Measurements from ENCODE around the gene SEC24B. TPM values are rescaled to one million over a fixed set of nuclear protein-coding genes. Genes with fewer than 3 reads are reported as not detected.

The SEC24B gene
- total RNA-seq, 2 donors from 2014 or later = 27.2 to 39.1 TPM

DNA sequence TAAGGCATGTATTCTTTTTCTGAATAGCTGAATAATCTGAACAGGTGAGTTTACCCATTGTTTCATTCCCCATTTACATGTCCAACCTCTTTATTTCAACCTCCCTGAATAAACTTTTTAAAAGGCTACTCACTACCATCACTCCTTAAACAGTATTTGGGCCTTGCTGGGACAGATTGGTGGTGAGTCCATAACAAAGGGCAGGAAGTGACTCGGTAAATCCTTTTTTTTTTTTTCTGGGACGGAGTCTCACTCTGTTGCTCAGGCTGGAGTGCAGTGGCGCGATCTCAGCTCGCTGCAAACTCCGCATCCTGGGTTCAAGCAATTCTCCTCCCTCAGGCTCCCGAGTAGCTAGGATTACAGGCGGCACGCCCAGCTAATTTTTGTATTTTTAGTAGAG is 23.4 kb upstream of the SEC24B start:
- no peak overlapping the region for H3K4me3 ChIP-seq
- no peaks in the 10 kb centered on the region for H3K9me3 ChIP-seq
- no peaks in the 10 kb centered on the region for H3K27me3 ChIP-seq (replicated peaks; ENCODE audit: insufficient read depth)
- no peak overlapping the region for H3K27ac ChIP-seq
- H3K36me3 ChIP-seq = no peaks in the 10 kb centered on the region
- ATAC-seq (ENCODE audit: insufficient number of reproducible peaks, low FRiP score, low read depth) (no peak), DNase-seq (ENCODE audit: low spot score) (no peak)
- TF ChIP-seq, protein P1, sequence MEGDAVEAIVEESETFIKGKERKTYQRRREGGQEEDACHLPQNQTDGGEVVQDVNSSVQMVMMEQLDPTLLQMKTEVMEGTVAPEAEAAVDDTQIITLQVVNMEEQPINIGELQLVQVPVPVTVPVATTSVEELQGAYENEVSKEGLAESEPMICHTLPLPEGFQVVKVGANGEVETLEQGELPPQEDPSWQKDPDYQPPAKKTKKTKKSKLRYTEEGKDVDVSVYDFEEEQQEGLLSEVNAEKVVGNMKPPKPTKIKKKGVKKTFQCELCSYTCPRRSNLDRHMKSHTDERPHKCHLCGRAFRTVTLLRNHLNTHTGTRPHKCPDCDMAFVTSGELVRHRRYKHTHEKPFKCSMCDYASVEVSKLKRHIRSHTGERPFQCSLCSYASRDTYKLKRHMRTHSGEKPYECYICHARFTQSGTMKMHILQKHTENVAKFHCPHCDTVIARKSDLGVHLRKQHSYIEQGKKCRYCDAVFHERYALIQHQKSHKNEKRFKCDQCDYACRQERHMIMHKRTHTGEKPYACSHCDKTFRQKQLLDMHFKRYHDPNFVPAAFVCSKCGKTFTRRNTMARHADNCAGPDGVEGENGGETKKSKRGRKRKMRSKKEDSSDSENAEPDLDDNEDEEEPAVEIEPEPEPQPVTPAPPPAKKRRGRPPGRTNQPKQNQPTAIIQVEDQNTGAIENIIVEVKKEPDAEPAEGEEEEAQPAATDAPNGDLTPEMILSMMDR (IDR thresholded peaks at IDR 0.05) = no peak
- no peaks in the 10 kb centered on the region for H3K4me1 ChIP-seq (ENCODE audit: control insufficient read depth in 1 of 2, low read depth in 2 of 2)

GRCh38 chr4:109410776-109411175 is 22.8 kb upstream of the SEC24B start:
- H3K4me3 ChIP-seq = no peak overlapping the region
- no peaks in the 10 kb centered on the region for H3K27me3 ChIP-seq (replicated peaks; ENCODE audit: insufficient read depth)
- H3K36me3 ChIP-seq = no peaks in the 10 kb centered on the region
- no peaks in the 10 kb centered on the region for H3K4me1 ChIP-seq (ENCODE audit: control insufficient read depth in 1 of 2, low read depth in 2 of 2)
- ATAC-seq (ENCODE audit: insufficient number of reproducible peaks, low FRiP score, low read depth) (no peak), DNase-seq (ENCODE audit: low spot score) (no peak)
- H3K9me3 ChIP-seq = no peaks in the 10 kb centered on the region
- TF ChIP-seq, protein P1 (IDR thresholded peaks at IDR 0.05) = no peak
- H3K27ac ChIP-seq = no peak overlapping the region

DNA sequence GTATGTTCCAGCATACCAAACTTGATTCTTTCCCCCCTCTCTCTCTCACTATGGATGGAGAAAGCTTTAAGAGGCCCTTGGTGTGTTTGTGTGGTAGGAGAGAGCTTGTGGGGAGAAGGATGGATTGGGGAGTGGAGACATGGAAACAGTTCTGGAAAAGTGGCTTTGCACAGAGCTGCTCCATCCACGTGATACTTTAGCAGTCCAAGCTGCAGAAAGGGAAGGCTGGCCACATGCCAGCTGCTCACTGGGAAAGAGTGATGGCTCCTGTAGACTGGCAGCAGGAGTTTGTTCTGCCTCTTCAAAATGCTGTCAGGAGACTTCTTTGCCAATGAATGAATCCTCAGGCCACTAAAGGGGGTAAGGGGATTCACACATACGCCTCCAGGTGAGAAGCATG is 21.7 kb upstream of the SEC24B start:
- no peak for ATAC-seq (ENCODE audit: insufficient number of reproducible peaks, low FRiP score, low read depth)
- Histone ChIP-seq H3K4me3 (no peak overlapping the region), H3K36me3 (no peaks in the 10 kb centered on the region), H3K4me1 (ENCODE audit: control insufficient read depth in 1 of 2, low read depth in 2 of 2) (no peaks in the 10 kb centered on the region), H3K27me3 (replicated peaks; ENCODE audit: insufficient read depth) (no peaks in the 10 kb centered on the region), H3K9me3 (no peaks in the 10 kb centered on the region), H3K27ac (no peak overlapping the region)
- no peak for DNase-seq (ENCODE audit: low spot score)
- TF ChIP-seq, protein P1 (IDR thresholded peaks at IDR 0.05) = no peak

DNA sequence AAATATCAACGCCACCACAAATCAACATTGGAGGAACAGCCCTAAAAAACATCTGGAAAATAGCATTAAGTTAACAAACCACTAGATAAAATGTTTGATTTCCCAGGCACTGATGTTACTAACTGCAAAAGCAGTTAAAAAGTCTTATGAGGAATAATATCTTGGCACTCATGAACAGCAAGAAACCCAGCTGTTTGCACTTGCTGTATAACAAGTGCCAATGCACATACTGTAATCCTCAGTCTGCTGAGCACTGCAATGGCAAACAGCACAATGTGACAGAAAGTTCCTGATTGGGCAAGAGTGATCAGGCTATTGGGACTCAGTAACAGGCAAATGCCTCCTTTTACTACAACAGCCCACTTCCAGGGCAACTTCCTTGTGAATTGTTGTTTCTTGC is 20.8 kb upstream of the SEC24B start:
- TF ChIP-seq, protein P1 (IDR thresholded peaks at IDR 0.05) = no peak
- Histone ChIP-seq H3K4me1 (ENCODE audit: control insufficient read depth in 1 of 2, low read depth in 2 of 2) (no peaks in the 10 kb centered on the region), H3K27ac (no peak overlapping the region), H3K4me3 (no peak overlapping the region), H3K36me3 (no peaks in the 10 kb centered on the region), H3K27me3 (replicated peaks; ENCODE audit: insufficient read depth) (no peaks in the 10 kb centered on the region), H3K9me3 (no peaks in the 10 kb centered on the region)
- ATAC-seq (ENCODE audit: insufficient number of reproducible peaks, low FRiP score, low read depth) (no peak), DNase-seq (ENCODE audit: low spot score) (no peak)

- Histone ChIP-seq H3K27me3 (replicated peaks; ENCODE audit: insufficient read depth) (no peaks in the 10 kb centered on the region), H3K4me3 (no peak overlapping the region), H3K27ac (no peak overlapping the region), H3K36me3 (no peaks in the 10 kb centered on the region), H3K4me1 (ENCODE audit: control insufficient read depth in 1 of 2, low read depth in 2 of 2) (no peaks in the 10 kb centered on the region), H3K9me3 (no peaks in the 10 kb centered on the region)
- DNase-seq (ENCODE audit: low spot score) (no peak), ATAC-seq (ENCODE audit: insufficient number of reproducible peaks, low FRiP score, low read depth) (no peak)
- TF ChIP-seq, protein P1 (IDR thresholded peaks at IDR 0.05) = no peak
These were observed 18.7 kb upstream of the SEC24B start for GRCh38 chr4:109414938-109415337.

Measured in thoracic aorta (tissue), 2 donors.